CD4-positive, alpha-beta T cell treated with Interleukin-17A for 4 hours (primary cell): Measurements from ENCODE around the gene CHPT1.
"Not testable (repeated sequence)": the region's sequence is repeated elsewhere in the genome, so short reads cannot be mapped to it uniquely, and the experiment has no call there.

ENCODE experiments used
- DNase-seq: peaks from one replicate; pipeline ENCODE4 v3.0.0-alpha.2; 2020; ENCODE audit warnings: mixed read lengths

CHPT1 gene

DNA sequence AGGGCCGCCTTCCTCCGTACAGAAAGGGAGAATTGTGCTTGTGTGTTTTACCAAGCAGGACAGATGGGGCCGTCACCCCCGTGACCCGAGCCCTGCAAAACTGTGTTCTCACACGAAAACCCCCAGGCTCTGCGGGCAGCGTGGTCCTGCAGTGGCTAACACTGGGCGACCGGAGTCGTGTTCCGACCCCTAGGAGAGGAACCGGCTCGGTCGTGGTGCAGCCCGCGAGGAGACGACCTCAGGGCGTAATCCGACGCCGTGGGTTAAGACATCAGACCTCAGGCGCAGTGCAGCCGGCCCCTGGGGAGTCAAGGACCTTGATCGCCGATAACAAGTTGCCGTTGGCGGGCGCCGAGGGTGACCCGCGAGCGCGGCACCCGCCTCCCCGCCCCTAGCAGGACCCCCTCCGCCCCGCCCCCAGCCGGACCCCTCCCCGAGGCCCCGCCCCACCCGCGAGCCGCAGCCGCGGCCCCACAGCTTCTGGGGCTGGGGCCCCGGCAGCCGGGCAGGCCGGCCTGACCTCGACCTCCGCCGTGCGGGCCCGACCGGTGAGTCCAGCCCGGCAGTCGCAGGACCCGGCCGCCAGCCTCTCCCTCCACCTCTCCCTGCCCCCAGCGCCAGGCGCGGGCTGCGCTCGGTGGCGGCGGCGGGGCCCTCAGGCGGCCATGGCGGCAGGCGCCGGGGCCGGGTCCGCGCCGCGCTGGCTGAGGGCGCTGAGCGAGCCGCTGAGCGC lies at the start of gene CHPT1:
TSS of gene CHPT1 (plus strand) at position 444 of the 733 bp plus-strand sequence. CDS start at position 666, 222 bp downstream.
- DNase-seq: peak; percentile 83

DNA sequence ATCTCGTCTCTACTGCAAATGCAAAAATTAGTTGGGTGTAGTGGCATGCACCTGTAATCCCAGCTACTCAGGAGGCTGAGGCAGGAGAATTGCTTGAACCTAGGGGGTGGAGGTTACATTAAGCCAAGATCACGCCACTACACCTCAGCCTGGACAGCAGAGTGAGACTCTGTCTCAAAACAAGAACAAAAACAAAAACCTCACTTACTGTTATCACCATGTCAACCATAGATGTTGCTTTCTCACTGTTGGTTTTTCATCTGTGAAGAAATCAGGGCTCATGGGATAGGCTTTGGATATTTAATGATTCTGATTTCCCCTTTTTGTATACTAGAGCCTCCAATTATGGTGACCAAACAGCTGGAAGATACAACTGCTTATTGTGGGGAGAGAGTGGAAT lies 49.7 kb upstream of the CHPT1 start:
- no peak for DNase-seq

DNA sequence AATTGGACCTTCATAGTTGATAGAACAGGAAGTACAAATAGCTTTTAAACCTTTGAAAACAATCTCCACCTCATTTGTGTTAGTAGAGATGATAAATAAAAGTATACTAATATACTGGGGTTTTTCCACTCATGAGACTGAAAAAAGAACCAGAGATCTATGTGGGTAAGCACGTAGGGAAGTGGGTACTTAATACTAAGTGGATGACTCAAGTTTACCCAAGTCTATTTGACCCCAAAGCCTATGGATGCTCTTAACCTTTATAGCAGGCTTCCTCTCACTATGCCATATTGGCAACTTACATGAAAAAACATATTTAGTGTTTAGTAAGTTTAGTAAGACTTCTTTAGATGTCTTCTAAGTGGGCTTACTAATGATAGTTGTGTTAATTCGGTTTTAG lies 49.2 kb upstream of the CHPT1 start:
- DNase-seq: no peak

DNA sequence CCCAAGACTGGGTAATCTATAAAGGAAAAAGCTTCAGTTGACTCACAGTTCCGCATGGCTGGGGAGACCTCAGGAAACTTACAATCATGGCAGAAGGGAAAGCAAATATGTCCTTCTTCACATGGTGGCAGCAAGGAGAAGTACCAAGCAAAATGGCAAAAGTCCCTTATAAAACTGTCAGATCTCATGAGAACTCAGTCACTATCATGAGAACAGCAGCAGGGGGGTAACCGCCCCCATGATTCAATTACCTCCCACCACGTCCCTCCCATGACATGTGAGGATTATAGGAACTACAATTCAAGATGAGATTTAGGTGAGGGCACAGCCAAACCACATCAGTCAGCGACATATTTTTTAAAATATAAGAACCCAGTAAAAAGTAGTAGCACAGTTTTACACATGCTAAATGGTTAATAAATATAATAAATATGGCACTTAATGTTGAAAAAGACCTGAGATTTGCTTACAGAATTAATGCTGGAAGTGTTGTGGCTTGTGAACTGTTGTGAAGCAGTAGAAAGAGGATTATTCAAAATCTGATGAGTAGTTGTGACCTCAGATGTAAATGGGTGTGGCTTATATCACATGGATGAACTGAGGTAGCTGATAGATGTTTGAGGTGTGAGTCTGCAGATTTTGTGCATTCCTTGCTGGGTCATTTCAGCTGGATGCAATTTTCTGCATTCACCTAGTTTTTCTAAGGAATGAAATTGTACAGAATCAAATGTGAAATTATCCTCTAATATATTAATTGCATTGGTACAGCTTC lies 46.9 kb upstream of the CHPT1 start:
- no peak for DNase-seq

DNA sequence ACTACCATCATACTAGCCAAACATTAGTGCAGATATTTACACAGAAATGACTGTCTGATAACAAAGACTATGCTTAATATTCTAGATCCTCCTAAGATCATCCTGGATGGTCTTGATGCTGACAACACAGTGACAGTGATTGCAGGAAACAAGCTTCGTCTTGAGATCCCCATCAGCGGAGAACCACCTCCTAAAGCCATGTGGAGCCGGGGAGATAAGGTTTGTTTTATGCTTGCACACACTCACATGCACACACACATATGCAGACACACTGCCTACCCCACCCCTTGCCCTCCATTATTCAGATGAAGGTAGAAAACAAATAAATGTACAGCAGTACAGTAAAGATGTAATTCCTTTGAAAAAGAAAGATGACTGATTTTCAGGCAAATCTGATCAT lies 44.4 kb upstream of the CHPT1 start:
- DNase-seq: no peak

DNA sequence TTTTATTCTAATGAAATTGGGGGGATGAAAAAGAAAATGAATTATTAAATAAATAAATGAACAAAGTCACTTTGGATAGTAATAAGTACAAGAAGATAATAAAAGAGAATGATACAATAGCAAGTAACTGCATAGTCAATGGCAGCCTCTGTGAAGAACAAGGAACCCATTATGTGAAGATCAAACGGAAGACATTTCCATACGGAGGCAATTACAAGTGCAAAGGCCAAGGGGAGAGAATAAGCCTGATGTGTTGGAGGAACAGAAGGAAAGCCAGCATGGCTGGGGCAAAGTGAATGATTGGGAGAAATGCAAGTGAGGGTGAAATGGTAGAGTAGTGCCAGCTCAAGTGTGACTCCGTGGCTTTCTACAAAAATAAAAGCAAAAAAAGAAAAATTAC lies 43.9 kb upstream of the CHPT1 start:
- no peak for DNase-seq

DNA sequence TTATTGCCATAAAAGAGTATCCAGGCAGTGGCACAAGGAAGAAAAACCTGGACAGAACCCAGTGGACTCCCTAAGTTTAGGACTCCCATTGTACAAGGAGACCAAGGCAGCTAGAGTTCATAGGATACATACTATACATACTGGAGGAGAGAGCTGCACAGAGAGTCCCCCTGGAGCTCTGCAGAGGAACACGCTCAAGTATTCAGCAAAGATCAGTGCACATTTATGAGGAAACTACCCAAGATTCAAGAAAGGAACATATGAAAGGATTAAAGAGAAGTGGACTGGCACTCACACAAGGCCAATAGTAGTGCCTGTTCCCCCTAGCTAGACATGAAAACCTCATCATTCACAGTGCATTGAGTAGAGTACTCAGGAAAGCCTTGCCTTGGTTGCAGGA lies 43.0 kb upstream of the CHPT1 start:
- DNase-seq: no peak

DNA sequence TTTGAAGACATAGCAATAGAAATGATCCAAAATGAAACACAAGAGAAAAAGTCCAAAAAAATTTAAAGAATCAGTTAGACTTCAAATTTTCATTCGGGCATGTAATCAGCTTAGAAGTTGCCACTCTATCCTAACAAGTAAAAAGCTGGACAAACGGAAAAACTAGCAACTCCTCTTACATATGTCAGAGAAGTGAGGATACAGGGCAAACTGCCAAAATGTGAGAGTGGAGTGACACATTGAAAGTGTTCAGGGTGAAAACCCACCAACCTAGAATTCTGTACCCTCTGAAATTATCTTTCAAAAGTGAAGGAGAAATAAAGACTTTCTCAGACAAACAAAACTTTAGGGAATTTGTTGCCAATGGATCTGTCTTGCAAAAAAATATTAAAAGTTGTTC lies 42.0 kb upstream of the CHPT1 start:
- no peak for DNase-seq

DNA sequence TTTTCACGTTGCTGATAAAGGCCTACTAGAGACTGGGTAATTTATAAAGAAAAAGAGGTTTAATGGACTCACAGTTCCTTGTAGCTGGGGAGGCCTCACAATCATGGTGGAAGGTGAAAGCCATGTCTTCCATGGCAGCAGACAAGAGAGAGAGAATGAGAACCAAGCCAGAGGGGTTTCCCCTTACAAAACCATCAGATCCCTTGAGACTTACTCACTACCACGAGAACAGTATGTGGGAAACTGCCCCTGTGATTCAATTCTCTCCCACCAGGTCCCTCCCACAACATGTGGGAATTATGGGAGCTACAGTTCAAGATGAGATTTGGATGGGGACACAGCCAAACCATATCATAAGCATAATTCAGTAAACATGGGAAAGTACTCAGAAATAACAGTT lies 36.8 kb upstream of the CHPT1 start:
- DNase-seq: not testable (repeated sequence)

DNA sequence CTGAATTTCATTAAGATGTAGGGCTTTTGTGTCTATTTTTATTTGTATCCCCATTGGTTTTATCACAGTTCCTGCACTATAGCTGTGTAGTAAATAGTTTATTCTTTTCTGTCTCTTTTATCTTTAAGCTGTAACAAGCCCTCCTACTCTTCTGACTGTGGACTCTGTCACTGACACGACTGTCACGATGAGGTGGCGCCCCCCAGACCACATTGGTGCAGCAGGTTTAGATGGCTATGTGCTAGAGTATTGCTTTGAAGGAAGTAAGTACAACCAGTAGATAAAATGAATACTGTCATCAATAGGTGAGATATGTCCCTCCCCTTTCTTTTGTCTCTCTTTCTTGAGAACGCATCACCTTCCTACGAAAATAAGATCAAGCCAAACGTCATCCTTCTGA lies 34.1 kb upstream of the CHPT1 start:
- DNase-seq: no peak

DNA sequence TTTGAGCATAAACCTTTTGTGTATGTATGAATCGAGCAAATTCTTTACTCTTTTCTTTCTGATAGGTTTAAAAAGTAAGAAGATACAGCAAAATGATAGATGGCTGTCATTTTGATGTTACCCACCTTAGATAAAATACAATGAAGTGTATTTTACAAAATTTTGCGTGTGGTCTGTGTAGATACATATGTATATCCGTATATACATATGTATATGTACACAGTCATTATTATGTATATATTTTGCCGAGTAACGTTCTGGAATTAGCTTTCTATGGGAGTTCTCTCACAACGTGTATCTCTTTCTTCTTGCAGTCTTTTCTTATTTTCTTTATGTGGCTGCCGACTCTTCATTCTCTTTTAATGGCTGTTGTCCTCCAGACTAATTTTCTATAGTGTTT lies 32.4 kb upstream of the CHPT1 start:
- no peak for DNase-seq

DNA sequence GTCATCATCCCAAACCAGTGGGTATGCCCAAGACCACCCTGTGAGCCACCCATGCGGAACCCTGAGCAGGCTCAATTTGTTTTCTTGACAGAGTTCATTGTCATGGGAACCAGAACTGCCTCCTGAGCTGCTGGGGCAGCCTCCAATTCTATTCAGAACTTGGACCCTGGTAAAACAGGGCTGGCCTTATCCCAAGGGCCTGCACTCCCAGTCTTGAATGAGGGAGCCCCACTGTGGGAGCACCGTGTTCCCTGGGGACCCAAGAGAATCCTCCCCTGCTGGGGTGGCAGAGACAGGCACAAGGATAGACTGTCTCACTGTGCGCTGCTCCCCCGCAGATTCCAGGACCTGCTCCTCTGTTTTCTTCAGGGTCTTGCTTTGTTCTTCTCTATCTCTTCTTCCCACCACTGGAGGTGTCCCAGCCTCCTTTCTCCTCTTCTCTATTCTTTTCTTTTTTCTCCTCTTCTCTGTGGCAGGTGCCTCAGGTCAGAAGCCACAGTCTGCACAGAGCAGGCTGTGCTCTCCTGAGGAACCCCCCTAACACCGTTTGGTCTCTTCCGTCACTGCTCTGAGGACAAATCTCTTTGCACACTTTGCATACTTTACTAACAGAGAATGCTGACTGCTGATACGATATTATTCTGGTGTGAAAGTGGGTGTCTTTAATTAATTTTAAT lies 31.2 kb upstream of the CHPT1 start:
- no peak for DNase-seq

DNA sequence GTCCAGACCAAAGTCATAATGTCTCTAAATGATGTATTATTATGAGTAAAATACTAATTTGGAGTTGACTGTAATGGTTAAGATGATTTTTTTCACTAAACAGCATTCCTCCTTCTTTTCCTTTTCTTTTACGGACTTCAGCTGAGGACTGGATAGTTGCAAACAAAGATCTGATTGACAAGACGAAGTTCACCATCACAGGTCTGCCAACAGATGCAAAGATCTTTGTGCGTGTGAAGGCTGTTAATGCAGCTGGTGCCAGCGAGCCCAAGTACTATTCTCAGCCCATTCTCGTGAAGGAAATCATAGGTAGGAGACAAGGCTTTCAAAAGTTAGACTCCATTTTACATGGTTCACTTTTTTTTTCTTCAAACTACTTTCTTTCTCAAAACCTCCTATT lies 29.8 kb upstream of the CHPT1 start:
- no peak for DNase-seq

DNA sequence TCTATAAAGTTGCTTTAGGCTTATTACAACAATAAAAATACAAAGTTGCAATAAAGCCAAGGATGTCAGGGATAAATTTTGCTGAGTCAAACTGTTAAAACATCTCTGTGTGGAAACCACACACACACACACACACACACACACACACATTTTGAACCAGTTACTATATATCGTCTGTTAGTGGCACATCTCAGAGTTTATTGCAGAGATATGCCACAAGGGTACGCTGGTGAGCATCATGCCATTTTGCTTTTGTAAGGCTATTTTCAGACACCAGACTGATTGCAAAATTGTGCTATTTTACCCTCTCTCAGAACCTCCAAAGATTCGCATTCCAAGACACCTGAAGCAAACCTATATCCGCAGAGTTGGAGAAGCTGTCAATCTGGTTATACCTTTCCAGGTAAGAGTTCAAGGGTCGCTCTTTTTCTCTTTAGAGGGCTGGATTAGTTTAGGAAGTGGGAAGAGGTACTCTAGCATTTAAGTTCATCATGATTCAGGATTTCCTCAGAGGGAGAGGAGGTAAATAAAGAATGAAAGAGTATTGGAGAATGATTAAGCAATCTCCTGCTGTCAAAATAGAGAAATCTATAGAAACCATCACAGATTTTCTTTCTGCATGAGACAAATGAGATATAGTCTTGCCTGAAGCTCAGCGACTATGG lies 27.3 kb upstream of the CHPT1 start:
- peak; percentile 54 for DNase-seq

DNA sequence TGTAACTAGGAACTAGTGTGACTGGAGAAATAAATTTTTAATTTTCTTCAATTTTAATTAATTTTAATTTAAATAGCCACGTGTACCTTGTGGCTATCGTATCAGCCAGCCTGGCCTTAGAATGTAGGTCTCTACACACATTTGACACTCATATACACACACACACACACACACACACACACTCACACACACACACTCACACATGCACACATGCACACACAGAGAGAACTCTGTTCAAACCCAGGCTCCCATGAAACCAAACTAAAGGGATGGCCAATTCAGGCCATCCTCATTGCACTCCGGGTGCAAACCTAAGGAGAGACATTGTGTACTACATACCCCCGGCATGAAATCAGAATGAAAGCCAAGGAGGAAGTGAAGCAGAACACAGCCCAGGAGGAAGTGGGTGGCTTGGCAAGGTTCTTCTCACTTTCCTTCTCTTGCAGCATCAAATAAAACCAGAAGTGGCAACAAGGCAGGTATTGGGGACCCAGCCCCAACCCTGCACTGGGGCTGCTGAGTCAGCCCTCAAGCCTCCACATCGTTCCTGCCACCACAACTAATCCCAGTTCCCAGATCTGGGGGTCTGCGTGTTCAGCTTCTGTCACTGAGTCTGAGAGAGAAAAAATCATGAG lies 26.2 kb upstream of the CHPT1 start:
- peak; percentile 55 for DNase-seq

DNA sequence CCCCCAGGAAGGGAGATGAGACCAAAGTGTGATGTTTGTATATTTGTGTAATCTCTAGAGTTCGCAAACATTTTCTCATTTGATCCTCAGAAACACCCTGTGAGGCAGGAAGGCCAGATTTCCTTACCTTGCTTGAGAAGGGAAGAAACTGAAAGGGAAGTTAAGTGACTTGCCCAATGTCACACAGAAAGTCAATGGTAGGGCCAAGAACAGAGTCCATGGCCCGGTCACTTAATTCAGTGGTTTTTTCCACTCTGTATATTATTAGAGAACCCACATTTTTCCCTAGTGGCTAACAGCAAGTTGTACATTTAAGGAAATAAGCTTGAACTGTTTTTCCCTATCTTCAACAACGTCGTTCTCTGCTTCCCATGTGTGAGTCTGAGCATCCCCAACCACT lies 25.6 kb upstream of the CHPT1 start:
- DNase-seq: no peak

DNA sequence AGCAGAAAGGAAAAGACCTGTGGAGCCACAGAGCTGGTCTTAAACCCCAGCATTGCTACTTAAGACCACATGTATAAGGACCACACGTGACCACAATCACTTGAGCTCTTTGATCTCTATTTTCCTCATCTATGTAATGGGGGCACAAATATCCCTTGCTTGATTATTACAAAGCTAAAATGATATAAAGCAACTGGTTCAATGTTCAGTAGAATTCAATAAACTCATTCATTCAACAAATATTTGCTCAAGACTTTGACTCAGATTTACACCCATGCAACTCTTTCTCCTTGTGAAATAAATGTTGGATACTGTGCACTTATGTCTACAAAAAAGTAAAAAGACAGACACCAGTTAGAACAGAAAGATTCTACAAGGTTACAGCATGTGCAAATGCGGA lies 21.9 kb upstream of the CHPT1 start:
- no peak for DNase-seq

DNA sequence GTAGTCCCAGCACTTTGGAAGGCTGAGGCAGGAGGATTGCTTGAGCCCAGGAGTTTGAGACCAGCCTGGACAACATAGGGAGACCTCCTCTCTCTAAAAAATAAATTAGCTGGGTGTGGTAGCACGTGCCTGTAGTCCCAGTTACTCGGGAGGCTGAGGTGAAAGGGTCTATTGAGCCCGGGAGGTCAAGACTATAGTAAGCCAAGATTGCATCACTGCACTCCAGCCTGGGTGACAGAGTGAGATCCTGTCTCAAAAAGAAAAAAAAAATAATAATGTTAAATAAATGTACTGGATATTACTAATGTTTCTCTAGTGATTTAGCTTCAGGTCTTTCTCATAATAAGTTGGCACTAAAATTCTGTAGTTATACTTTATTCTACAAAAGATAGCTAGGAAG lies 20.9 kb upstream of the CHPT1 start:
- DNase-seq: not testable (repeated sequence)

DNA sequence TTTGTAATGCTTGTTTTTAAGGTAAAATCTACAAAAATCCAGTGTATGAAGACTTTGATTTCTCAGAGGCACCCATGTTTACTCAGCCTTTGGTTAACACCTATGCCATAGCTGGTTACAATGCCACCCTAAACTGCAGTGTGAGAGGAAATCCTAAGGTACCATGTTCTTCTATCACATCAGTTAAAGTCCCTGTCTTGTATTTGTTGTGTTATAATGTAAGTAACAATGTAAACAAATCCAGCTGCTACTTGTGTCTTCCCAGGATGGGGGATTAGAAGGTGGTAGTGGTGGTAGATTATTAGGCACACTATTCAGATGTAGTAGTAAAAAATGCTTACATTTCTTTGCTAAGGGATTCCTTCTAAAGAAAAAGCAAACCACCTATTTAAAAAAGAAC lies 19.4 kb upstream of the CHPT1 start:
- no peak for DNase-seq

DNA sequence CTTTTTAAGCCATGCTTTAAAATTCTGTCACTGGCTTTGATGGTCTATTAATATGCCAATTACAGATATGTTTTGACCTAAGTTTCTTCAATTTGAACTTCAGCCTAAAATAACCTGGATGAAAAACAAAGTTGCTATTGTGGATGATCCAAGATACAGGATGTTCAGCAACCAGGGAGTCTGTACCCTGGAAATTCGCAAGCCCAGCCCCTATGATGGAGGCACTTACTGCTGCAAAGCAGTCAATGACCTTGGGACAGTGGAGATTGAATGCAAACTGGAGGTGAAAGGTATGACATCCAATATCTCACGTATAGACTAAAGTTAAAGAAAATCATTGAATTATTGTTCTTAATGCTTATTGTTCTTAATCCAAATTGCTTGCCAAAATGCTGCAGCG lies 17.2 kb upstream of the CHPT1 start:
- DNase-seq: no peak

DNA sequence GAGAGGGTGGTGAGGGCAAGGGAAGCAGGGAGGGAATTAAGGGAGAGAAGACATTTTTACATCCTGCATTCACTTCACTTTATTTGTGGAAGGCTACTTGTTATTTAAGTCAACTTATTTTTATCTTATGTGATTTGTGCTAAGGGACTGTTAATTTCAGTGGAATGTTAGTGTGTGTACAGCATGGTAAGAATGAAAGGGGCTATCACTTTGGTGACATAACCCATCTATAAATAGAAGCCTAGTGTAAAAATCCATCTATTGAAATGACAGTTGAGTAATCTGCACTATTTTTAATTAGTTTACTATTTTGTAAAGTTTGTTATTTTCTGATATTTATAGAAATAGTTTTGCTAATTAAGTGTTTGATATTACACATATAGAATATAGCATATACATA lies 16.8 kb upstream of the CHPT1 start:
- DNase-seq: no peak

DNA sequence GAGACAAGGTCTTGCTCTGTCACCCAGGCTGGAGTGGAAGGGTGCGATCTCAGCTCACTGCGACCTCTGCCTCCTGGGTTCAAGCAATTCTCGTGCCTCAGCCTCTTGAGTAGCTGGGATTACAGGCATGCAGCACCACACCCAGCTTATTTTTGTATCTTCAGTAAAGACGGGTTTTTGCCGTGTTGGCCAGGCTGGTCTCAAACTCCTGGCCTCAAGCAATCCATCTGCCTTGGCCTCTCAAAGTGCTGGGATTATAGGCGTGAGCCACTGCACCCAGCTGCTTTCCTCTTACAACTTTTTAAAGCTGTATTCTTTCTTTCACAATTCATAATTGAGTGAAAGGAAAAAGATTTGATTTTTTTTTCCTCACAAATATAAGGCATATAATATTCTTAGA lies 15.8 kb upstream of the CHPT1 start:
- DNase-seq: not testable (repeated sequence)

DNA sequence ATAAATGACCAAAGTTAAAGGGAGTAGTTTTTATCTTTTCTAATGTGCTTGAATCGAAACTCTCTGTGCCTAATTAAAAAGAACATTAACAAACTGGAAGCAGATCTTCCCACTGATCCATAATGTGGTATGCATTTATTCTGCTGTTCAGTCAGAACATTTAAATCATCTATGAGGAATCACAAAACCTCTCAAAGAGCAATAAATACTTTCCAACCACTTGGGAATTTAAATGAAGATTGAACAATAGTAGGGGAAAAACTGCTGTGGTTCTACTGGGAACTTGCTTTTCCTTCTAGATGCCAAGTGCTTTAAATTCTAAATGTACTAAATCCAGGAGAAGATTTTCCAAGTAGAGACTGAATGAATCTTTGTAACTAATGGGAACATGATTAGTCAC lies 12.3 kb upstream of the CHPT1 start:
- DNase-seq: no peak
